ENCODE results near the gene MBD3. TPM values are rescaled to one million over a fixed set of nuclear protein-coding genes. Genes with fewer than 3 reads are reported as not detected.
"Not testable (repeated sequence)": the region's sequence is repeated elsewhere in the genome, so short reads cannot be mapped to it uniquely, and the experiment has no call there.

Gene MBD3
- 21.9 and 35.4 TPM in 2 replicates for polyA plus RNA-seq (2011; rRNA removed)
- 17.3 and 21.2 TPM in 2 replicates for polyA minus RNA-seq (2011; rRNA and poly(A)+ RNA removed)

- POLR2A ChIA-PET, result interaction anchor here (0.5 to 1.4 kb wide), 7 partner anchors 9 to 701 kb away, joined by 3 to 5 read pairs (median 3); partner anchors contain the start of genes CIRBP and TCF3
- peak within 1 kb of the TSS; percentile 92 for H3K27ac ChIP-seq (ENCODE audit: low read depth, low read length)
- peak; percentile 85 for DNase-seq (ENCODE audit: low read depth, low spot score)
- peak within 1 kb of the TSS; percentile 90 for H3K4me3 ChIP-seq (ENCODE audit: low read depth, low read length)
- CTCF ChIA-PET, result interaction anchor here (0.5 to 1.3 kb wide), 3 partner anchors 14 to 233 kb away, joined by 3 to 4 read pairs (median 3); no protein-coding TSS in a partner anchor
- peaks cover 2% of the 10 kb centered on the region; the same call in 1 of the 2 replicates for H3K9me3 ChIP-seq (ENCODE audit: control insufficient read depth, insufficient read depth, low read length)
- no peaks in the 10 kb centered on the region for H3K27me3 ChIP-seq (ENCODE audit: control insufficient read depth, insufficient read depth, low read length)
- TF ChIP-seq CTCF (IDR thresholded peaks at IDR 0.05; ENCODE audit: low read depth, low read length), result no peak
Observed at GRCh38 chr19:1592755-1593500, at the start of gene MBD3. Gene MBD3 (minus strand): TSS chr19:1592865. CDS start chr19:1592631, 234 bp downstream.

GRCh38 chr19:1640893-1641448 is 48.3 kb upstream of the MBD3 start:
- H3K27ac ChIP-seq (ENCODE audit: low read depth, low read length); H3K9me3 ChIP-seq (ENCODE audit: control insufficient read depth, insufficient read depth, low read length); H3K4me3 ChIP-seq (ENCODE audit: low read depth, low read length); H3K27me3 ChIP-seq (ENCODE audit: control insufficient read depth, insufficient read depth, low read length); DNase-seq (ENCODE audit: low read depth, low spot score): not testable (repeated sequence)
- CTCF ChIA-PET, result interaction anchor here (1.4 kb wide), 1 partner anchor 185 kb away, joined by 4 read pairs; no protein-coding TSS in a partner anchor
- POLR2A ChIA-PET, result interaction anchor here (0.6 kb wide), 1 partner anchor 422 kb away, joined by 4 read pairs; no protein-coding TSS in a partner anchor

- POLR2A ChIA-PET, result no interaction called here
- Histone ChIP-seq H3K4me3 (ENCODE audit: low read depth, low read length) (no peak overlapping the region), H3K27me3 (ENCODE audit: control insufficient read depth, insufficient read depth, low read length) (no peaks in the 10 kb centered on the region), H3K9me3 (ENCODE audit: control insufficient read depth, insufficient read depth, low read length) (peaks cover 15% of the 10 kb centered on the region), H3K27ac (ENCODE audit: low read depth, low read length) (no peak overlapping the region)
- TF ChIP-seq CTCF (IDR thresholded peaks at IDR 0.05; ENCODE audit: low read depth, low read length), result no peak
- DNase-seq (ENCODE audit: low read depth, low spot score), result no peak
- CTCF ChIA-PET, result no interaction called here
Observed at GRCh38 chr19:1636325-1637236, 43.9 kb upstream of the MBD3 start.

GRCh38 chr19:1634938-1635243 is 42.2 kb upstream of the MBD3 start:
- peaks cover 15% of the 10 kb centered on the region for H3K9me3 ChIP-seq (ENCODE audit: control insufficient read depth, insufficient read depth, low read length)
- POLR2A ChIA-PET, result interaction anchor here (0.5 kb wide), 1 partner anchor 16 kb away, joined by 4 read pairs; no protein-coding TSS in a partner anchor
- H3K4me3 ChIP-seq (ENCODE audit: low read depth, low read length), result no peak overlapping the region
- DNase-seq (ENCODE audit: low read depth, low spot score), result no peak
- H3K27ac ChIP-seq (ENCODE audit: low read depth, low read length), result no peak overlapping the region
- no peak for TF ChIP-seq CTCF (IDR thresholded peaks at IDR 0.05; ENCODE audit: low read depth, low read length)
- CTCF ChIA-PET, result no interaction called here
- H3K27me3 ChIP-seq (ENCODE audit: control insufficient read depth, insufficient read depth, low read length), result no peaks in the 10 kb centered on the region

GRCh38 chr19:1634242-1634937 is 41.7 kb upstream of the MBD3 start:
- ChIA-PET POLR2A (no interaction called here), CTCF (no interaction called here)
- H3K27me3 ChIP-seq (ENCODE audit: control insufficient read depth, insufficient read depth, low read length), result no peaks in the 10 kb centered on the region
- peaks cover 15% of the 10 kb centered on the region for H3K9me3 ChIP-seq (ENCODE audit: control insufficient read depth, insufficient read depth, low read length)
- no peak for TF ChIP-seq CTCF (IDR thresholded peaks at IDR 0.05; ENCODE audit: low read depth, low read length)
- H3K27ac ChIP-seq (ENCODE audit: low read depth, low read length), result no peak overlapping the region
- DNase-seq (ENCODE audit: low read depth, low spot score), result no peak
- no peak overlapping the region for H3K4me3 ChIP-seq (ENCODE audit: low read depth, low read length)

Data from AG04450 (cell line).